ENCODE data around the gene P3H1. TPM values are rescaled to one million over a fixed set of nuclear protein-coding genes. Genes with fewer than 3 reads are reported as not detected.

The P3H1 gene
- total and polyA plus RNA-seq, 2 of the 13 experiments (the other 11 are each of a cell fraction or from before 2014, with no cell fraction given) = 64.6 to 120 TPM

GRCh38 chr1:42757892-42758275 lies 8.9 kb downstream of the P3H1 start (continued):
- no peak for TF ChIP-seq AKNA (CRISPR knock-in tag; IDR thresholded peaks at IDR 0.05; ENCODE audit: borderline replicate concordance)
- TF ChIP-seq XRCC5 (optimal IDR thresholded peaks at IDR 0.05; ENCODE audit: low read length) = no peak
- TF ChIP-seq ZNF770 (CRISPR knock-in tag; IDR thresholded peaks at IDR 0.05) = no peak
- TF ChIP-seq RBFOX2 (IDR thresholded peaks at IDR 0.05; ENCODE audit: low read depth, low read length) = no peak
- TF ChIP-seq BCLAF1 (IDR thresholded peaks at IDR 0.05) = no peak
- TF ChIP-seq PRDM15 (CRISPR knock-in tag; IDR thresholded peaks at IDR 0.05) = no peak
- no peak for TF ChIP-seq AHR (CRISPR knock-in tag; IDR thresholded peaks at IDR 0.05)
- TF ChIP-seq DBP (CRISPR knock-in tag; IDR thresholded peaks at IDR 0.05; ENCODE audit: not compliant biosample characterization) = no peak
- TF ChIP-seq ZNF619 (CRISPR knock-in tag; IDR thresholded peaks at IDR 0.05) = no peak

Measured in HepG2 (cell line).